H1 (cell line): ENCODE data around the gene CSF1. TPM values are rescaled to one million over a fixed set of nuclear protein-coding genes. Genes with fewer than 3 reads are reported as not detected.

ENCODE experiments used
- BCL11A ChIP-seq, 2 experiments: IDR thresholded peaks; one replicate each; pipeline ENCODE4 v1.6.1; 2011; ENCODE audit warnings: low read depth in 2 of 2, low read length in 2 of 2, mild to moderate bottlenecking in 2 of 2
- KDM1A ChIP-seq: fragments of 200-600, 300-600 bp; sonication (generic); IDR thresholded peaks from 2 replicates; pipeline ENCODE4 v1.7.1; 2016; ENCODE audit warnings: mild to moderate bottlenecking, low read length, borderline replicate concordance
- MAX ChIP-seq: IDR thresholded peaks from 2 replicates; pipeline ENCODE4 v1.6.1; 2012; ENCODE audit warnings: inconsistent platforms
- SIX5 ChIP-seq: IDR thresholded peaks from 2 replicates; pipeline ENCODE4 v1.6.1; 2011; ENCODE audit warnings: mild to moderate bottlenecking, low read depth, low read length
- TEAD4 ChIP-seq: IDR thresholded peaks from 2 replicates; pipeline ENCODE4 v1.6.1; 2012; ENCODE audit warnings: low read depth, low read length, inconsistent platforms, mixed read lengths
- polyA plus RNA-seq, 7 experiments: library from polyadenylated mRNA; depleted of rRNA in 3 of 7; stranded (reverse) in 5 of 7; unstranded in 2 of 7; fragments of >200 nt in 5 of 7; fragments of 200-250 nt in 2 of 7; gene quantifications; 1 replicate in 5 of 7; 2 replicates in 1 of 7; 4 replicates in 1 of 7; pipeline versions ENCODE4 v1.2.1 to v1.2.3, GENCODE V29; 2011 to 2013; ENCODE audit warnings: missing spikeins in 2 of 7, mixed read lengths in 2 of 7
- total RNA-seq: library from RNA; stranded (reverse); fragmentation: NEBNext Ultra II Directional; extraction: Animal tissue kit (Norgen Biotek cat#: 25700); gene quantifications from 2 replicates; pipeline ENCODE4 v1.2.1, GENCODE V29; 2021

Gene CSF1
- total and polyA plus RNA-seq, 2 of the 8 experiments (the other 6 are each of a cell fraction or from before 2014, with no cell fraction given) = 3.3 to 5.4 TPM

GRCh38 chr1:109894823-109895719, 15.6 kb upstream of the CSF1 start (continued):
- TF ChIP-seq KDM1A (no peak), BCL11A (IDR thresholded peaks at IDR 0.05; ENCODE audit: low read depth in 2 of 2, low read length in 2 of 2) (no peak), MAX (no peak), SIX5 (no peak), TEAD4 (no peak)
